Frontal cortex (tissue), 4 donors: ENCODE measurements around the gene ALDH9A1. TPM values are rescaled to one million over a fixed set of nuclear protein-coding genes. Genes with fewer than 3 reads are reported as not detected.
"Not testable (repeated sequence)": the region's sequence is repeated elsewhere in the genome, so short reads cannot be mapped to it uniquely, and the experiment has no call there.

Experiments used
- DNase-seq, 2 donors: peaks; one replicate each; pipeline ENCODE4 v3.0.0; 2012; ENCODE audit warnings: low spot score in 2 of 2
- FAIRE-seq: peaks from 2 replicates; lab custom pipeline; 2012; peaks lifted over from hg19 to GRCh38; lab: Jason Lieb, UNC
- total RNA-seq: library from RNA; depleted of rRNA; stranded (reverse); fragments of >200 nt; gene quantifications from one replicate; pipeline ENCODE4 v1.2.3, GENCODE V29; 2014
- donor health status: control.
- donor health status: control.
- donor health status: control.

The ALDH9A1 gene
- 63.6 TPM for total RNA-seq

DNA sequence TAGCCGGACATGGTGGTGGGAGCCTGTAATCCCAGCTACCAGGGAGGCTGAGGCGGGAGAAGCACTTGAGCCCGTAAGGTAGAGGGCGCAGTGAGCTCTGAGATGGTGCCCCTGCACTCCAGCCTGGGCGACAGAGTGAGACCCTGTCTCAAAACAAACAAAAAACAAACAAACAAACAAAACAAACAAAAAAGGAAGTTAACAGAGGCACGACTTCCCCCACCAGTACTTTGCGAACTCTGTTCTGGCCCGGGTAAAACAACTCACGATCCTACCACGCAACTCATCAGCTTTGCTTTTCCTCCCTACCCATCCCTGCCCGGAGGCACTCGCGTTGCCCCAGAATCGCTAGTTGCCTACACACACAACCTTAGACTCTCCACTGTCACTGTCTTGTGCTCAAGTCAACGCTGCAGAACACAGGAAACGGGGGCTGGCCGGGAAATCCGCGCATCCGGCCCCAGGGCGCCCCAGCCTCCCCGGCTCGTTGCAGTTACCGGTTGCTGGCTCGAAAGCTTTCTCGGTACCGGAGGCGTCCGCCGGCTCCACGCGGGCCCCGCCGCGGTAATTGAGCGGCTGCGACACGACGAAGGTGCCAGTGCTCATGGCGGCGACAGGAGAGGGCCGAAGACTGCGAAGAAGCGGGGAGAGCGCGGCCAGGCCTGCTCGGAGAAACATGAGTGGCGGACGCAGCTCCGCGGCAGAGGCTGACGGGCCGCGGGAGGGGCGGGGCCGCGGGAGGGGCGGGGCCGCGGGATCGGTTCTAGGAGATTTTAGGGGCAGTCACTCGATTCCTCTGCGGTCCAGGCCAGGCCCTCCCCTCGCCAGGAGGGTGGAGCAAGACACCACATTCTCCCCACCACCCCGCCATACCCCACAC is at the start of gene ALDH9A1:
ALDH9A1 (minus strand) TSS at position 682 of the 880 bp plus-strand sequence; CDS start at position 678, 4 bp downstream.
- FAIRE-seq (no peak), DNase-seq (peak; percentile 60 to 77)

DNA sequence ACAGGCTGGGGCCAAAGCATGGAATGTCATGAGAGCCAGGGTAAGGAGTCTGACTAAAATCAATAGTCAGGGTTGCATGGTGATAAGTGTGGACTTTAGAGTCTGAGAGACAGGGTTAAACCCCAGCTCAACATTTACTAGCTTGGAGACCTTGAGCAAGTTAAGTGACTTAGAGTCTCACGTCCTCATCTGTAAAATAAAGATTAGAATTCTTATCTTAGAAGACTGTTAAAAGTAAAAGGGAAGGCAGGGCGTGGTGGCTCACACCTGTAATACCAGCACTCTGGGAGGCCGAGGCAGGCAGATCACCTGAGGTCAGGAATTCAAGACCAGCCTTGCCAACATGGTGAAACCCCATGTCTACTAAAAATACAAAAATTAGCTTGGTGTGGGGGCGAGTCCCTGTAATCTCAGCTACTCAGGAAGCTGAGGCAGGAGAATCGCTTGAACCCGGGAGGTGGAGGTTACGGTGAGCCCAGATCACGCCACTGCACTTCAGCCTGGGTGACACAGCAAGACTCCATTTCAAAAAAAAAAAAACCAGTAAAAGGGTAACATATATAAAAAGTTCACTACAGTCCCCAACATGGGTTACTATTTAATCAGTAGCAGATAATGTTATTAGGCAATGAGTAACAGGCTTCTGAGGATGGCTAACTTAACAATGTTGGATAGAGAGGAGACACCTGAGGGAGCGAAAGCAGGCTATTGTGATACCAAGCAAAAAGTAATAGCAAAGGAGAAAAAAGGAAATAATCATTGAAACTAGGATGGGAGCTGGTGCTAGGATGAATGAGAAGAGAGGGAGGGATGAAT is 49.5 kb upstream of the ALDH9A1 start:
- no peak for FAIRE-seq
- DNase-seq = no peak

DNA sequence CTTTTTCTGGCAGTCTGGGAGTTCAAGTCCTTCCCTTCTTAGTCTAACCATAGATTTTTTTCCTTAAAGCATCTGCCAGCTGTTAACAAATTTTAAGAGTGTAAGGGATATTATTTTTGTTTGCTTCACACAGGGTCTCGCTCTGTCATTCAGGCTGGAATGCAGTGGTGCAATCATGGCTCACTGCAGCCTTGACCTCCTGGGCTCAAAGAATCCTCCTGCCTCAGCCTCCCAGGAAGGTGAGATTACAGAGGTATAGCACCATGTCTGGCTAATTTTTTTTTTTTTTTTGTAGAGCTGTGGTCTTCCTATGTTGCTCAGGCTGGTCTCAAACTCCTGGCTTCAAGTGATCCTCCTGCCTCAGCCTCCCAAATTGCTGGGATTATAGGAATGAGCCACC is 46.6 kb upstream of the ALDH9A1 start:
- DNase-seq, FAIRE-seq: not testable (repeated sequence)

DNA sequence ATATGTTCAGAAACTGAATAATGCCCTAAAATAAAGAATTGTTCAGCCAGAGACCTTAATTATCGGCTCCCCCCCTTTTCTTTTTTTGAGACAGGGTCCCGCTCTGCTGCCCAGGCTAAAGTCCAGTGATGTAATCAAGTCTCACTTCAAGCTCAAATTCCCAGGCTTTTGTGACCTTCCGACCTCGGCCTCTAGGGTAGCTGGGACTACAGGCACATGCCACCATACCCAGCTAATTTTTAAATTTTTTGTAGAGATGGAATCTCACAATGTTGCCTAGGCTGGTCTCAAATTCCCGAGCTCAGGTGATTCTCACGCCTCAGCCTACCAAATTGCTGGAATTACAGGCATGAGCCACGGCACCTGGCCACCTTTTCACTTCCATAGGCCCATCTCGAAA is 43.8 kb upstream of the ALDH9A1 start:
- DNase-seq (no peak), FAIRE-seq (no peak)

DNA sequence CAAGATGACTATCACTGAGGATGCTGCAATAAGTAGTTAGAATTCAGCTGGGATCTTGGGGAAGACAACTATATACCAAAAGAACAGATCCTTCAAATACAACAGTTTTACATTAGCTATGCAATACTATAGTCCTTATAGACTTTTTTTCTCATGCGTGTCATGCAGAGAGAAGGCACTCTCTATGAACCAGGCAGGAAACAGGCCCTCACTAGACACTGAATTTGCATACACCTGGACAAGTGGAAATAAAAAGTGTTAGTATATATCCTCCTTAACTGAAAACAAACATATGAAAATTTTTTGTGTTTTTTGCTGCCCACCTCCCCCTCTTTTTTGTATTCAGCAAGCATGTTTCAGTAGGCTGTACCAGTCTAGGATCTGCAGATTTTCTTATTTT is 40.4 kb upstream of the ALDH9A1 start:
- DNase-seq = no peak
- no peak for FAIRE-seq

DNA sequence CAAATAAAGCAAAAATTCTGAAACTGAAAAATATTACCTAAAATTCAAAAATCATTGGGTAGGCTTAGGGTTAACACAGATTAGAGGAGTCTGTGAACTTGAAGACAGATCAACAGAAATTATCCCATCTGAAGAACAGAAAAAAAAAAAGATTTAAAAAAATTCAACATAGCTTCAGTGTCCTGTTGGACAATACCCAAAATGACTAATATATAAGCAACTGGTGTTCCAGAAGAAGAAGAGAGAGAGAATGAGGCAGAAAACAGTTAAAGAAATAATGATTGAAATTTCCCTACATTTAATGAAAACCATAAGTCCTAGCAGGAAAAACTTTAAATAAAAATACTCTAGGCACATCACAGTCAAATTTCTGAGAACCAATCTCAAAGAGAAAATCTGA is 38.8 kb upstream of the ALDH9A1 start:
- DNase-seq = no peak
- FAIRE-seq = no peak

DNA sequence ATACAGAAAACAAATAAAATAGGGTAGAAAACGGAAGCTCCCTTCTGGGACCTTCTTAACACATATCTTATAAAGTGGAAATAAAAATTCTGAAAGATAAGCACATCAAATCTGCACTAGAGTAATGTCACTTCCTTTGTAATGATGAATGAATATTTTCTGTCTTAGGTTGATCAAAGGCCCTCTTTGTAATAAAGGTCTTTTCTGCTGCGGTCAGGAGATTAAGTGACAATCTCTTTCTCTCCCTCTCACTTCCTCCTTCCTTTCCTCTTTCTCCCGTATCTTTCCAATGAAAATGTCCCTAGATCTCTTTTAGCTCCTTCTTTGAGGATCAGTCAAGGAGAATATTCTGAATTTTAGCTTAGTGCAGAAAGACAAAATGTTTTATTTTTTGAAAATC is 36.5 kb upstream of the ALDH9A1 start:
- DNase-seq = no peak
- no peak for FAIRE-seq

DNA sequence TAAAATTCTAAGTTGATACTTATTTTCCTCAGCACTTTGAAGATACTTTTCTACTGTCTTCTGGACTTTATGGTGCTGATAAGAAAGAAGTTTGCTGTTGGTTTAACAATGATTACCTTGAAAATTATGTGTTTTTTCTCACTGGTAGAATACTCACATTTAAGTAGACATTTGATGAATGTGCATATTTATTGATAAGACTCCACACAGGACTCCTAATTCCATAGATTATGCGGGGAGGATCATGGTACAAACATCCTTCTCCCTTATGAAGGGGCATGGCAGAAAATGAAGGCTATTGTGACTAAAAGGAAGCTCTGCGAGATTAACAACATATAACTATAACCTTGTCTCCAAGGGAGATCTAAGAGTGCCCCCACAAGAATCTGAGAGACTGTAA is 28.5 kb upstream of the ALDH9A1 start:
- no peak for FAIRE-seq
- no peak for DNase-seq

DNA sequence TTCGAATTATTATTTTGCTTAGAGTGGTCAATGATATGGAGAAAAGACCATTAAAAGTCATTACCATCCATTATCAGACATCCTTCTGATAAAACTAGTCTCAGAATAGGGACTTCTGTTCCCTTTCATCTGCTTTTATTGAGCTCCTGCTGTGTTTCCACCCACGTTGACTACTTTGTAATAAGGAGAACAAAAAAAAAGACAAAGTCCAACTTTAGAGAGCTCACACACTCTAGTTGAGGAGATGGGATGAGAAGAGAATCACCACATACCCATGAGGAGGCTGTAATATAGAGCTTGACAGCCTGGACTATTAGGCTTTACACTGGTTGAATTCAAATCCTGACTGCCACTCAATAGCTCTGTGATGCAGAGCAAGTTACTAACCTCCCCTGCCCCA is 27.8 kb upstream of the ALDH9A1 start:
- no peak for FAIRE-seq

DNA sequence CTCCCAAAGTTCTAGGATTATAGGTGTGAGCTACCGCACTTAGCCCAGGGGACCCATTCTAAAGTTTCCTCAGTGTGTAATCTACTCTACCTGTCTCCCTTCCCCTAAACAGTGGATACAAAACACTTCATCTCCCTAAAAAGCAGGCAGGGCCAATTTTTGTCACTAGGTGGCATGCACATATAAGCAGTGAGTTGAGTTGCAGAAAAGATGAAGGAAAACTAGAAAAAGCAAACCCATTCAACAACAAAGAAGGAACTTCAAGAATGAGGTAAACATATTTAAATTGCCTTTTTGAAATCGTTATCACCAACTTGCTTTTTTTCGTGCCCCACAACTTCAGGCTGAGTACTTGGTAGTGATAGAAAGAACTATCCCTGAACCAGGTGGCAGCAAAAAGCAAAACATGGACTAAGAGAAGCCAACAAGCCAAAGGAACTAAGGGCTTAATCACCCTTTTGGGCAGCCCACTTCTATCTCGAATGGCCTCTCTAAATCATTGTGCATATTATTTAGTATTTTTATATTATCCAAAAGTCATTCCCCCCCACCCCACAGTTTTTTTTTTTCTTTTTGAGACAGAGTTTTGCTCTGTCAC is 19.7 kb upstream of the ALDH9A1 start:
- no peak for FAIRE-seq
- peak in 1 of 2 donors; percentile 32 for DNase-seq

More for the DNA sequence above, 27.8 kb upstream of the ALDH9A1 start:
- no peak for DNase-seq

DNA sequence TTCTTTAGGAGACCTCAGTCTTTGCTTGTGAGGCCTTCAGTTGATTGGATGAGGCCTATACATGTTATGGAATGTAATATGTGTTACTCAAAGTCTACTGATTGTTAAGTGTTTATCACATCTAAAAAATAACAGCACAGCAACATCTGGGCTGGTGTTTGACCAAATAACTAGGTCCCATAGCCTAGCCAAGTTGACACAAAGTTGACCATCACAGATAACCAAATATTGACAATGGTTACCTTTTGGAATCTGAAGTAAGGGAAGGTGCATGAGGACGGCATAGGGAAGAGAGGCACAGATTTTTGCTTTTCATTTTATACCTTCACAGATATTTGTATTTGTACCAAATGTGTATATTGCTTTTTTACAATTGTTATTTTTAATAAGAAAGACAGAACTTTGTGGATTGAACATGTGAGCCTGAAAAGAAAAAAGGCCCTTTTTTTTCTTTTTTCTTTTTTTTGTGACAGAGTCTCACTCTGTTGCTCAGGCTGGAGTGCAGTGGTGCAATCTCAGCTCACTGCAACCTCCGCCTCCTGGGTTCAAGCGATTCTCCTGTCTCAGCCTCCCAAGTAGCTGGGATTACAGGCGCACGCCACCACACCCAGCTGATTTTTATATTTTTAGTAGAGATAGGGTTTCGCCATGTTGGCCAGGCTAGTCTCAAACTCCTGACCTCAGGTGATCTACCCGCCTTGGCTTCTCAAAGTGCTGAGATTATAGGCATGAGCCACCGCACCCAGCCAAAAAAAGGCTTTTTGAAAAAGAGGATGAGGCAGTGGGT is 18.1 kb upstream of the ALDH9A1 start:
- not testable (repeated sequence) for FAIRE-seq, DNase-seq

DNA sequence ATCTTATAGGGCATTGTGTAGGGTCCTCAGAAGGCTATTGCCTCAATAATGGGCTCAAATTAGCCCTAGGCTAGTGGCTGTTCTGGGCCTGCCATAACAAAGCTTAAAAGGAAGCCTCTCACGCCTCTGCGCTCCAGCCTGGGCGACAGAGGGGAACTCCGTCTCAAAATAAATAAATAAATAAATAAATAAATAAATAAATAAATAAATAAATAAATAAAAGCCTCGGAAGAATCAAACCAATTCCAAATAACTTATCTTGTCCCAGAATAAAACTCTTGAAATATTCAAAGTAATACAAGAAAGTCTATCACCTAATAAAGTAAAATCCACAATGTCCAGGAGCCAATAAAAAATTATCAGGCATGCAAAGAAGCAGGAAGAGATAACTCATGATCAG is 14.4 kb upstream of the ALDH9A1 start:
- DNase-seq = no peak
- no peak for FAIRE-seq

DNA sequence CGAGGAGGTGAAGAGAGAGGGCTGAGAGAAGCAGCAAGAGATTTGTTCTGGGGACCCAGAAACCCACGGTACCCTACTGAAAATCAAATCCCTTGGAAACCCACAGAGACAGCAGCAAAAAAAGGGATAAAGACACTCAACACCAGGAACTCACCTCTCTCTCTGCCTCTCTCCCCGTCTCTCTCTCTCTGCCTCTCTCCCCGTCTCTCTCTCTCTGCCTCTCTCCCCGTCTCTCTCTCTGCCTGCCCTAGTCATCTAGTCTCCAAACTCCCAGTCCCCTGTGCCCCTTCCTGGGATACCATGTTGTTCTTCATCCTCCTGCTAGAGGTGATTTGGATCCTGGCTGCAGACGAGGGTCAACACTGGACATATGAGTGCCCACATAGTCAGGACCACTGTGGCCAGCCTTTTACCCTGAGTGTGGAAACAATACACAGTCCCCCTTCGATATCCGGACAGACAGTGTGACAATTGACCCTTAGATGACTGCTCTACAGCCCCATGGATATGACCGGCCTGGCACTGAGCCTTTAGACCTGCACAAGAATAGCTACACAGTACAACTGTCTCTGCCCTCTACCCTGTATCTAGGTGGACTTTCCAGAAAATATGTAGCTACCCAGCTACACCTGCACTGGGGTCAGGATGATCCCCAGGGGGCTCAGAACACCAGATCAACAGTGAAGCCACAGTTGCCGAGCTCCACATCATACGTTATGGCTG is 9.8 kb upstream of the ALDH9A1 start:
- FAIRE-seq = no peak

DNA sequence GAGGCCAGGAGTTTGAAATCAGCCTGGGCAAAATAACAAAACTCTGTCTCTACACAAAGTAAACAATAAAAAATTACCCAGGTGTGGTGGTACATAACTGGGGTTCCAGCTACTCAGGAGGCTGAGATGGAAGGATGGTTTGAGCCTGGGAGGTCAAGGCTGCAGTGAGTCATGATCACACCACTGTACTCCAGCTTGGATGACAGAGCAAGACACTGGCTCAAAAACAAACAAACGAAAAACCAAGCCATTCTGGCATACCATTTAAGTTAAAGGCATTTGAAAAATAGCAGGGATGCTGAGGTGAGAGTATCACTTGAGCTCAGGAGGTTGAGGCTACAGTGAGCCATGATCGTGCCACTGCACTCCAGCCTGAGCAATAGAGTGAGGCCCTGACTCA is 5.3 kb upstream of the ALDH9A1 start:
- FAIRE-seq (no peak), DNase-seq (no peak)

More for the DNA sequence above, 9.8 kb upstream of the ALDH9A1 start:
- no peak for DNase-seq

DNA sequence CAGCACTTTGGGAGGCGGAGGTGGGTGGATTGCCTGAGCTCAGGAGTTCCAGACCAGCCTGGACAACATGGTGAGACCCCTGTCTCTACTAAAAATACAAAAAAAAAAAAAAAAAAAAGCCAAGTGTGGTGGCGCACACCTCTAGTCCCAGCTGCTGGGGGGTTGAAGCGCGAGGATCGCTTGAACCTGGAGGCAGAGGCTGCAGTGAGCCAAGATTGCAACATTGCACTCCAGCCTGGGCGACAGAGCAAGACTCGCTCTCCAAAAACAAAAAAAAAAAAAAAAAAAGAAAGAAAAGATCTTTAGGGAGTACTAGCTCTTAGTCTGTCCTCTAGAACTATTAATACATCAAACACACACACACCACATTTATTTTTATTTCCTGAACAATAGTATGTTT is 3.6 kb upstream of the ALDH9A1 start:
- DNase-seq, FAIRE-seq: not testable (repeated sequence)

DNA sequence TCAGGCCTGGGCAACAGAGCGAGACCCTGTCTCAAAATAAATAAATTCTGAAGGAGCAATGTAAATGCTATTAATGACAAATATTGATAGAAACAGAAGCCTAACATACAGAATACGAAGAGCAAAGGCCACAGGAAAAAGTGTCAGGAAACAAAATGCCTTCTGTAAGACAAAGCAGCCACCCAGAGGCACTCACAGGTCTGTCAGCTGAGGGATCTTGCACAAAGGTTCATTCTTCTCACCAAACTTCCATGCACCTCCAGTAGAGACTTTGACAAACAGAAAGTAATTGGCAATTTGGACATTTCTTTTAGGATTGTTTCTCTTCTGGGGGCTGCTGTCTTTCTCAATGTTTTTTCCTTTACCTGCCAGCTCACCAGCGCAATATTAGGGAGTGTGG is 1.2 kb upstream of the ALDH9A1 start:
- DNase-seq (no peak), FAIRE-seq (no peak)

DNA sequence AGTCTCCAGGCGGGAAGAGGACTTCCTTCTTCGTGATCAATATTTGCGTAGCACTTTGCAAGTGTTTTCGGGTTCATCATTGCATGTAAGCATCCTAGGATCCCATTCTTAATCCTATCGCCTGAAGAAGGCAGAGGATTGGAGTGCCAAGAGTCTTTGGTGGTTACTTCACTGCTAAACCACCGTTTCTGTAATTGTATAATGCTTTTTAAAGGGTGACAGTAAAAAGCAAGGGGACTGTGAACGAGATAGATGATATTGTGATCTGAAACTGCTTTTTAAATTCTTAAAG is 345 bp upstream of the ALDH9A1 start:
- FAIRE-seq = no peak
- DNase-seq = no peak

DNA sequence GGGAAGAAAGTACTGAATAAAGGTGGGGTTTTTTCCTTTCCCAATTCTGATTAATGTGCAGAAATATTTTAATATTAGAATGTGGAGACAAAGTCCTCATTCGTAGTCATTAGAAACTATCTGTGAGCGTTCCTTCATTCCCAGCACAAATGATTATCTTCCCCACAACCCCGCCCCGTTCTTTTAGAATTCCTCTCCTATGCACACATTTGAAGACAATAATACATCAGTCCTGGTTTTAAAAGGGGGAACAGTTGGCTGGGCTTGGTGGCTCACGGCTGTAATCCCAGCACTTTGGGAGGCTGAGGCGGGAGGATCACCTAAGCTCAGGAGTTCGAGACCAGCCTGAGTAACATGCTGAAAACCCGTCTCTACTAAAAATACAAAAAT is 876 bp downstream of the ALDH9A1 start:
- DNase-seq (no peak), FAIRE-seq (no peak)

DNA sequence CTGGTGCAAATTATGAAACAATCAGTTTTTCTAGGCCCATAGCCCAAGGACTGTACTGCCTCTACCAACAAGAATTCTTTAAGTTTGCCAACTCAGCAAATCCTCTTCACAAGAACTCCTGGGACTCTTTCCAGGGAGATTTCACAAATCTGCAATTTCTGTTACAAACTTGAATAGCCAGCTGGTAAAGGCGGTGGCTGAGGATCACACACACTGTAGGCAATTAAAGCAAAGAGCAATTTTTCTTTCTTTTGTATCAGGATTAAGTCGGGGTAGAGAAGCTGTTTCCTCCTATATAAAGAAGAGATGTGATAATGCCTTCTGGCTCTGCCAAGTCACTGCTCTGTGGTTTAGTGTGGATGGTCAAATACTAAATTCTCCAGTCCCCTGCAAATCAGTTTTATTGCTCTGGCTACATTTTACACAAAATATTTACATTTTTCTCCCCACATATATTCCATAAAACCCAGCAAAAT is 1.7 kb downstream of the ALDH9A1 start:
- DNase-seq = no peak
- FAIRE-seq = no peak
